ENCODE data around the gene CCDC88C. TPM values are rescaled to one million over a fixed set of nuclear protein-coding genes. Genes with fewer than 3 reads are reported as not detected.
A peak's percentile ranks its signal among the peaks of the same experiment; 100 is the strongest.

CCDC88C gene
- total and polyA plus RNA-seq, 2 experiments from 2014 or later = 23.6 to 60.7 TPM

- Histone ChIP-seq H3K79me2 (replicated peaks; ENCODE audit: insufficient read depth) (peaks cover 100% of the 10 kb centered on the region), H4K20me1 (replicated peaks; ENCODE audit: insufficient read depth) (peaks cover 26% of the 10 kb centered on the region), H3K36me3 (ENCODE audit: insufficient read depth) (no peaks in the 10 kb centered on the region; the same call in 1 of the 2 replicates), H3K27me3 (ENCODE audit: insufficient read depth) (no peaks in the 10 kb centered on the region), H2AFZ (no peak overlapping the region), H3K9me2 (ENCODE audit: insufficient read depth) (no peaks in the 10 kb centered on the region), H3K4me2 (0 out of 2 replicates have a peak overlapping the region, but pooled peaks have one; percentile 20), H3K4me3 (no peak overlapping the region), H3F3A (replicated peaks; ENCODE audit: low read depth) (no peaks in the 10 kb centered on the region; the same call in 1 of the 2 replicates), H3K4me1 (ENCODE audit: insufficient read depth) (peaks cover 35% of the 10 kb centered on the region), H3K27ac (ENCODE audit: low read depth) (no peak overlapping the region)
- H3K36me3 Mint-ChIP-seq (ENCODE audit: low read depth) = no peaks in the 10 kb centered on the region; the same call in 2 of the 3 replicates
- H3K9me3 Mint-ChIP-seq = no peaks in the 10 kb centered on the region
- no peak for ATAC-seq
- H3K4me3 Mint-ChIP-seq = no peak overlapping the region
- DNase-seq (ENCODE audit: low spot score) = no peak
- H3K4me1 Mint-ChIP-seq = peaks cover 65% of the 10 kb centered on the region
- TF ChIP-seq EZH2phosphoT487 (IDR thresholded peaks at IDR 0.05; ENCODE audit: unreplicated experiment) = no peak
- no peak for TF ChIP-seq POLR2AphosphoS5 (IDR thresholded peaks at IDR 0.05; ENCODE audit: low read depth)
- H3K27me3 Mint-ChIP-seq (ENCODE audit: insufficient read depth, low read depth, poor library complexity) = peaks cover 7% of the 10 kb centered on the region
- peak overlapping the region; percentile 28; the same call in 1 of the 2 replicates for H3K27ac Mint-ChIP-seq
Observed at GRCh38 chr14:91389150-91389549, 28.5 kb downstream of the CCDC88C start.

GRCh38 chr14:91388551-91388975 is 29.1 kb downstream of the CCDC88C start:
- Histone ChIP-seq H3K4me2 (0 out of 2 replicates have a peak overlapping the region, but pooled peaks have one; percentile 20), H3F3A (replicated peaks; ENCODE audit: low read depth) (no peaks in the 10 kb centered on the region; the same call in 1 of the 2 replicates), H3K27ac (ENCODE audit: low read depth) (no peak overlapping the region), H4K20me1 (replicated peaks; ENCODE audit: insufficient read depth) (peaks cover 26% of the 10 kb centered on the region), H3K27me3 (ENCODE audit: insufficient read depth) (no peaks in the 10 kb centered on the region), H3K9me2 (ENCODE audit: insufficient read depth) (no peaks in the 10 kb centered on the region), H3K4me3 (no peak overlapping the region), H3K79me2 (replicated peaks; ENCODE audit: insufficient read depth) (peaks cover 100% of the 10 kb centered on the region), H3K4me1 (ENCODE audit: insufficient read depth) (peaks cover 35% of the 10 kb centered on the region), H2AFZ (no peak overlapping the region), H3K36me3 (ENCODE audit: insufficient read depth) (no peaks in the 10 kb centered on the region; the same call in 1 of the 2 replicates)
- DNase-seq (ENCODE audit: low spot score) = no peak
- H3K4me1 Mint-ChIP-seq = peaks cover 63% of the 10 kb centered on the region
- no peak overlapping the region for H3K4me3 Mint-ChIP-seq
- TF ChIP-seq ZNF114 (CRISPR knock-in tag; IDR thresholded peaks at IDR 0.05) (no peak), CTCF (conservative IDR thresholded peaks at IDR 0.05; ENCODE audit: low read depth in 2 of 2) (no peak), EZH2 (IDR thresholded peaks at IDR 0.05; ENCODE audit: low read depth, unreplicated experiment) (no peak), CREB1 (CRISPR knock-in tag; IDR thresholded peaks at IDR 0.05; ENCODE audit: low read depth) (no peak), ETS1 (IDR thresholded peaks at IDR 0.05) (no peak), POLR2AphosphoS5 (IDR thresholded peaks at IDR 0.05; ENCODE audit: low read depth) (no peak), STAT1 (IDR thresholded peaks at IDR 0.05; ENCODE audit: unreplicated experiment) (no peak), EZH2phosphoT487 (IDR thresholded peaks at IDR 0.05; ENCODE audit: unreplicated experiment) (no peak)
- no peaks in the 10 kb centered on the region for H3K9me3 Mint-ChIP-seq
- H3K27me3 Mint-ChIP-seq (ENCODE audit: insufficient read depth, low read depth, poor library complexity) = peaks cover 7% of the 10 kb centered on the region
- no peak overlapping the region for H3K27ac Mint-ChIP-seq
- no peaks in the 10 kb centered on the region; the same call in 2 of the 3 replicates for H3K36me3 Mint-ChIP-seq (ENCODE audit: low read depth)
- ATAC-seq = no peak
